HFF-Myc (cell line): ENCODE data around the gene SIGLEC9.

Experiments used
- DNase-seq: peaks from one replicate; pipeline ENCODE4 v3.0.0-alpha.2; 2011; ENCODE audit warnings: low read depth; ENCODE audit errors: extremely low read depth
- H3K4me3 ChIP-seq: replicated peaks from 2 replicates; pipeline ENCODE4 v1.5.1; 2011; ENCODE audit warnings: low read depth, mild to moderate bottlenecking, control low read depth, low read length
- TF ChIP-seq, protein P1 (sequence below): IDR thresholded peaks from 2 replicates; pipeline ENCODE4 v1.5.1; 2012; ENCODE audit warnings: mild to moderate bottlenecking, low read depth, low read length, control low read depth; ENCODE audit errors: missing control alignments

Gene SIGLEC9

DNA sequence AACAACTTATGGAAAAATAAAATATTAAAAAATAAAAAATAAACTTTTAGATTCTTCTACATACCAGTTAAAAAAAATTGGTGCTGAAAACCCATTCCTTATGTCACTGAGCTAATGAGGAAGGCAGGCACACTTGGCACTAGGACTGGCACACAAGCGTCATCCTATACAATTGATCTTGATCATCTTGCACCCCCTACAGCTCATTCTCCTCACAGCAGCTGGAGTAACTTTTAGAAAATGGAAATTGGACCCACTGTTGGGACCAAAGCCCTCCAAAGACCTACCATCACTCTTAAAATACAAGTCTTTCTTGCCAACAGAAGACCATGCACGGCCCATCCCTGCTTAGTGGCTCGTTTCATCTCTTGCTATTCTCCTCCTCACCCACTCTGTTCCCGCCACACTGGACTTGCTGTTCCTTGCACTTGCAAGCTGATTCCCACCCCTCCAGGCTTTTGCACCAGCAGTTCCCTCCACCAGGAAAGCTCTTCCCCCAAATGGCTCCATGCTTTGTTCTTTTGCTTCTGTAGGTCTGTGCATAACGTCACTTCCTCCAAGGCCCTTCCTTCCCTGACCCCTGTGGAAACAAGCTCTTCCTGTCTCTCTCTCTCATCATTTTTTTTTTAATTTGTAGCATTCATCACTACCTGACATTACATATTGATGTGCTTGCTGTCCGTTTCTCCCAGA is 28.1 kb upstream of the SIGLEC9 start:
- H3K4me3 ChIP-seq, result no peak overlapping the region
- TF ChIP-seq, protein P1, sequence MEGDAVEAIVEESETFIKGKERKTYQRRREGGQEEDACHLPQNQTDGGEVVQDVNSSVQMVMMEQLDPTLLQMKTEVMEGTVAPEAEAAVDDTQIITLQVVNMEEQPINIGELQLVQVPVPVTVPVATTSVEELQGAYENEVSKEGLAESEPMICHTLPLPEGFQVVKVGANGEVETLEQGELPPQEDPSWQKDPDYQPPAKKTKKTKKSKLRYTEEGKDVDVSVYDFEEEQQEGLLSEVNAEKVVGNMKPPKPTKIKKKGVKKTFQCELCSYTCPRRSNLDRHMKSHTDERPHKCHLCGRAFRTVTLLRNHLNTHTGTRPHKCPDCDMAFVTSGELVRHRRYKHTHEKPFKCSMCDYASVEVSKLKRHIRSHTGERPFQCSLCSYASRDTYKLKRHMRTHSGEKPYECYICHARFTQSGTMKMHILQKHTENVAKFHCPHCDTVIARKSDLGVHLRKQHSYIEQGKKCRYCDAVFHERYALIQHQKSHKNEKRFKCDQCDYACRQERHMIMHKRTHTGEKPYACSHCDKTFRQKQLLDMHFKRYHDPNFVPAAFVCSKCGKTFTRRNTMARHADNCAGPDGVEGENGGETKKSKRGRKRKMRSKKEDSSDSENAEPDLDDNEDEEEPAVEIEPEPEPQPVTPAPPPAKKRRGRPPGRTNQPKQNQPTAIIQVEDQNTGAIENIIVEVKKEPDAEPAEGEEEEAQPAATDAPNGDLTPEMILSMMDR, result no peak
- DNase-seq, result no peak

DNA sequence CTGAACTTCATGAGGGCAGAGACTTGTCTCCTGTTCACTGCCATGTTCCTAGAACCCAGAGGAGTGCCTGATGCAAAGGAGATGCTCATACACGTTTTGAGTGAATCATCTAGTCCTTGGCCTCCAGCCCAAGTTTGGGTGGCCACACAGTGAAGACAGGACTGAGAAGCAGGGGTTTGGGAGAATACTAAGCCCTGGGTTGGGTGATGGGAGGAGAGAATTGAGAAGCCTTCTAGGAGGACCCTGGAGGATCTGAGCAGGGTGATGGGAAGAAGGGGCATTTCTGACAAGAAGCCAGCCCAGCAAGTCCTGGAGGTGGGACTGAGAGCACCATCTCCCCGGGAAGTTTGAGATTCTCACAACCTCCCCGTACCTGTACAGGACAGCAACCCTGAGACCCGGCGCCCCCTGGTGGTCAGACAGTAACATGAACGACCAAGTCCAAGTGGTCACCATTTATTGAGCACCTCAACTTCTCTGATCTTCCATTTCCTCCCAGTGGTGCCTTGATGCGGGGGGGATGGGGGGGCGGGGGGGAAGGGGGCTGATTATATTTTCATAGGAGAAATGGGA is 27.5 kb upstream of the SIGLEC9 start:
- TF ChIP-seq, protein P1, result peak; percentile 71
- DNase-seq, result peak; percentile 22
- H3K4me3 ChIP-seq, result no peak overlapping the region

DNA sequence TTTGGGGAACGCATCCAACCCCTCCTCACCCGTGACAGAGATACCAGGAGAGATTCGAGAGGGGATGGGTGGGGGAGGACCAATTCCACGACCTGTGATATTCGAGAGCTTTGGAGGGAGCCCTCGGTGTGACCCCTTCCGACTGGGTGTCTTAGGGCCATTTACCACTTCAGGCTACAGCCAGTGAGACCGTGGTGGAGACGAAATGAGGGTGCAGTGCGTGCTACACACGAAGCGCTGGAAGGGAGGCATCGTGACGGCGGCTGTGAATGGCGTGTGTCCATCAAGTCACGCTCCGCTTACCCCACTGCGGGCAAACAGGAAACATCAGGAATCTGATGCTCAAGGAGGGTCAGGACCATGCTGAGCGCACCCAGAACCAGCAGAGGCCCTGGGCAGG is 26.9 kb upstream of the SIGLEC9 start:
- TF ChIP-seq, protein P1, result no peak
- DNase-seq, result no peak
- no peak overlapping the region for H3K4me3 ChIP-seq

- TF ChIP-seq, protein P1, result no peak
- no peak for DNase-seq
- H3K4me3 ChIP-seq, result no peak overlapping the region
These were observed 26.2 kb upstream of the SIGLEC9 start for GRCh38 chr19:51098365-51099046.

- TF ChIP-seq, protein P1, result no peak
- H3K4me3 ChIP-seq, result no peak overlapping the region
- DNase-seq, result no peak
These were observed 25.7 kb upstream of the SIGLEC9 start for GRCh38 chr19:51099047-51099382.

DNA sequence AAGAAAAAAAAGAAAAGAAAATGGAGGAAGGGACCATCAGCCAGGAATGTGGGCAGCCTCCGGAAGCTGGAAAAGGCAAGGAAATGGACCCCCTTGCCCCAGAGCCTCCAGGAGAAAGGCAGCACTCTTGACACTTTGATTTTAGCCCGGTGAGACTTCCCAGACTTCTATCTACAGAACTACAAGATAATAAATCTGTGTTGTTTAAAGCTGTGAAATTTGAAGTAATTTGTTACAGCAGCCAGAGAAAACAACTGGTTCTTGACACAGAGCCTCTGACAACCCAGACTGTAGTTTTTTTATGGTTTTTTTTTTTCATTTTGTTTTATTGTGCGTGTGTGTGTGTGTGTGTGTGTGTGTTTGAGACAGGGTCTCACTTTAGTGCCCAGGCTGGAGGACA is 24.1 kb upstream of the SIGLEC9 start:
- TF ChIP-seq, protein P1, result no peak
- no peak overlapping the region for H3K4me3 ChIP-seq
- DNase-seq, result no peak
